HepG2 (cell line): Measurements from ENCODE around the gene HERC5.

ENCODE experiments used
- BRCA1 ChIP-seq: sonication (generic); formaldehyde crosslinking; IDR thresholded peaks from 2 replicates; pipeline ENCODE4 v1.4.0; 2020; ENCODE audit warnings: missing genetic modification reagents
- CREM ChIP-seq, 2 experiments: sonication (generic) in 1 of 2; formaldehyde crosslinking in 1 of 2; IDR thresholded peaks; 2 replicates each; pipeline versions ENCODE4 v1.4.0 to v1.6.1; 2016 to 2020; ENCODE audit warnings: antibody characterized with exemption in 1 of 2, mild to moderate bottlenecking in 1 of 2, missing genetic modification reagents in 1 of 2
- CTCF ChIP-seq: sonication (generic); formaldehyde crosslinking; IDR thresholded peaks from 2 replicates; pipeline ENCODE4 v1.5.0; 2020; ENCODE audit warnings: mild to moderate bottlenecking, missing genetic modification reagents, moderate library complexity
- ELF4 ChIP-seq: sonication (generic); formaldehyde crosslinking; IDR thresholded peaks from 2 replicates; pipeline ENCODE4 v1.5.0; 2020; ENCODE audit warnings: missing genetic modification reagents, mild to moderate bottlenecking, moderate library complexity, borderline replicate concordance
- EZH2 ChIP-seq: conservative IDR thresholded peaks from 2 replicates; pipeline ENCODE4 v1.6.1; 2012; ENCODE audit warnings: mild to moderate bottlenecking, low read depth, low read length, moderate library complexity
- HDAC2 ChIP-seq: sonication (generic); formaldehyde crosslinking; IDR thresholded peaks from 2 replicates; pipeline ENCODE4 v1.4.0; 2020; ENCODE audit warnings: missing genetic modification reagents
- NCOA5 ChIP-seq: sonication (generic); formaldehyde crosslinking; IDR thresholded peaks from 2 replicates; pipeline ENCODE4 v1.4.0; 2020; ENCODE audit warnings: missing genetic modification reagents
- POLR2G ChIP-seq: fragments of 200-400 bp; formaldehyde crosslinking; IDR thresholded peaks from 2 replicates; pipeline ENCODE4 v1.6.1; 2018; ENCODE audit warnings: mild to moderate bottlenecking, low read depth, low read length, moderate library complexity
- STAG1 ChIP-seq: sonication (generic); formaldehyde crosslinking; IDR thresholded peaks from 2 replicates; pipeline ENCODE4 v1.4.0; 2020; ENCODE audit warnings: missing genetic modification reagents
- TAF1 ChIP-seq: sonication (generic); formaldehyde crosslinking; IDR thresholded peaks from 2 replicates; pipeline ENCODE4 v1.4.0; 2020; ENCODE audit warnings: missing genetic modification reagents
- THAP11 ChIP-seq: IDR thresholded peaks from 2 replicates; pipeline ENCODE4 v1.6.1; 2016; ENCODE audit warnings: missing biosample characterization, missing genetic modification reagents
- ZNF501 ChIP-seq: sonication (generic); formaldehyde crosslinking; IDR thresholded peaks from 2 replicates; pipeline ENCODE4 v1.5.1; 2020; ENCODE audit warnings: mild to moderate bottlenecking, moderate library complexity, missing genetic modification reagents

GRCh38 chr4:88497859-88498409 is 41.0 kb downstream of the HERC5 start:
- no peak for TF ChIP-seq EZH2
- no peak for TF ChIP-seq STAG1
- no peak for TF ChIP-seq CTCF (CRISPR knock-in tag)
- TF ChIP-seq NCOA5 (CRISPR knock-in tag): no peak
- TF ChIP-seq ZNF501 (CRISPR knock-in tag): no peak
- TF ChIP-seq CREM (IDR thresholded peaks at IDR 0.05): no peak
- no peak for TF ChIP-seq CREM (CRISPR knock-in tag; IDR thresholded peaks at IDR 0.05)
- no peak for TF ChIP-seq ELF4 (CRISPR knock-in tag)
- no peak for TF ChIP-seq BRCA1 (CRISPR knock-in tag)
- TF ChIP-seq HDAC2 (CRISPR knock-in tag): no peak
- no peak for TF ChIP-seq TAF1 (CRISPR knock-in tag)
- TF ChIP-seq POLR2G: no peak
- TF ChIP-seq THAP11: no peak
